HG03097 (cell line): ENCODE measurements around the gene NR2E1.

Experiments
- ATAC-seq: cut with Tn5 transposase; IDR thresholded peaks from one replicate; pipeline ENCODE4 v1.9.1; 2021; ENCODE audit not compliant: unreplicated experiment, low FRiP score

Gene NR2E1

GRCh38 chr6:108203189-108204112, 37.6 kb downstream of the NR2E1 start:
- no peak for ATAC-seq

- ATAC-seq = no peak
Measured at GRCh38 chr6:108207013-108207412, 41.2 kb downstream of the NR2E1 start.

GRCh38 chr6:108209738-108210137, 43.9 kb downstream of the NR2E1 start:
- ATAC-seq = no peak

GRCh38 chr6:108210556-108210955, 44.7 kb downstream of the NR2E1 start:
- no peak for ATAC-seq

- no peak for ATAC-seq
Measured at GRCh38 chr6:108211671-108212070, 45.8 kb downstream of the NR2E1 start.

GRCh38 chr6:108222064-108222463, 56.2 kb downstream of the NR2E1 start:
- ATAC-seq = no peak

- no peak for ATAC-seq
Measured at GRCh38 chr6:108222504-108222903, 56.7 kb downstream of the NR2E1 start.

GRCh38 chr6:108227290-108227689, 61.5 kb downstream of the NR2E1 start:
- ATAC-seq = no peak

GRCh38 chr6:108228416-108228815, 62.6 kb downstream of the NR2E1 start:
- no peak for ATAC-seq

- no peak for ATAC-seq
Measured at GRCh38 chr6:108235127-108235526, 69.3 kb downstream of the NR2E1 start.

- ATAC-seq = no peak
Measured at GRCh38 chr6:108236791-108237190, 71.0 kb downstream of the NR2E1 start.

GRCh38 chr6:108238322-108238721, 72.5 kb downstream of the NR2E1 start:
- ATAC-seq = no peak
